Kidney epithelial cell (primary cell): ENCODE data around the gene DDAH1. TPM values are rescaled to one million over a fixed set of nuclear protein-coding genes. Genes with fewer than 3 reads are reported as not detected.
"Not testable (repeated sequence)": the region's sequence is repeated elsewhere in the genome, so short reads cannot be mapped to it uniquely, and the experiment has no call there.

Source experiments
- DNase-seq: peaks from one replicate; pipeline ENCODE4 v3.0.0-alpha.2; 2010; ENCODE audit warnings: low read depth
- H3K27me3 ChIP-seq: 2 replicates; pipeline ENCODE4 v1.6.0; 2011; ENCODE audit warnings: low read length; ENCODE audit not compliant: control insufficient read depth, insufficient read depth
- H3K36me3 ChIP-seq: 2 replicates; pipeline ENCODE4 v1.5.1; 2011; ENCODE audit warnings: low read length; ENCODE audit not compliant: control insufficient read depth, insufficient read depth
- H3K4me3 ChIP-seq: 2 replicates; pipeline ENCODE4 v1.5.1; 2011; ENCODE audit warnings: low read depth, mild to moderate bottlenecking, control low read depth, low read length
- CTCF ChIP-seq: IDR thresholded peaks from 2 replicates; pipeline ENCODE4 v1.5.1; 2011; ENCODE audit warnings: mild to moderate bottlenecking, moderate library complexity, low read length, control low read depth, inconsistent platforms; ENCODE audit not compliant: insufficient read depth, poor library complexity, severe bottlenecking
- total RNA-seq: library from RNA; depleted of rRNA; stranded (reverse); fragments of >200 nt; gene quantifications from 2 replicates; pipeline ENCODE4 v1.2.3, GENCODE V29; 2015

The DDAH1 gene
- total RNA-seq, 1 donor from 2014 or later = 33.4 TPM

- DNase-seq = no peak
- Histone ChIP-seq H3K36me3 (no peaks in the 10 kb centered on the region), H3K4me3 (no peak overlapping the region), H3K27me3 (no peaks in the 10 kb centered on the region)
- TF ChIP-seq CTCF = no peak
Observed at GRCh38 chr1:85479491-85479890, 14.5 kb upstream of the DDAH1 start.

GRCh38 chr1:85478366-85478765 lies 13.4 kb upstream of the DDAH1 start:
- no peak for TF ChIP-seq CTCF
- Histone ChIP-seq H3K4me3 (no peak overlapping the region), H3K27me3 (no peaks in the 10 kb centered on the region), H3K36me3 (no peaks in the 10 kb centered on the region)
- DNase-seq = no peak

- Histone ChIP-seq H3K27me3 (no peaks in the 10 kb centered on the region), H3K36me3 (no peaks in the 10 kb centered on the region), H3K4me3 (no peak overlapping the region)
- no peak for TF ChIP-seq CTCF
- no peak for DNase-seq
Observed at GRCh38 chr1:85475055-85475454, 10.1 kb upstream of the DDAH1 start.

- no peaks in the 10 kb centered on the region for H3K27me3 ChIP-seq
- no peak for TF ChIP-seq CTCF
- no peak overlapping the region for H3K4me3 ChIP-seq
- no peak for DNase-seq
- H3K36me3 ChIP-seq = no peaks in the 10 kb centered on the region
Observed at GRCh38 chr1:85473390-85473789, 8.4 kb upstream of the DDAH1 start.

GRCh38 chr1:85471558-85471957 lies 6.6 kb upstream of the DDAH1 start:
- no peaks in the 10 kb centered on the region for H3K36me3 ChIP-seq
- DNase-seq = no peak
- H3K27me3 ChIP-seq = no peaks in the 10 kb centered on the region
- TF ChIP-seq CTCF = no peak
- no peak overlapping the region for H3K4me3 ChIP-seq

GRCh38 chr1:85470130-85470529 lies 5.2 kb upstream of the DDAH1 start:
- DNase-seq, H3K4me3 ChIP-seq, H3K27me3 ChIP-seq, H3K36me3 ChIP-seq: not testable (repeated sequence)
